ENCODE results near the gene CATSPER1. TPM values are rescaled to one million over a fixed set of nuclear protein-coding genes. Genes with fewer than 3 reads are reported as not detected.

The CATSPER1 gene
- total RNA-seq, 4 donors from 2014 or later = 0.12 TPM; not detected in 3

DNA sequence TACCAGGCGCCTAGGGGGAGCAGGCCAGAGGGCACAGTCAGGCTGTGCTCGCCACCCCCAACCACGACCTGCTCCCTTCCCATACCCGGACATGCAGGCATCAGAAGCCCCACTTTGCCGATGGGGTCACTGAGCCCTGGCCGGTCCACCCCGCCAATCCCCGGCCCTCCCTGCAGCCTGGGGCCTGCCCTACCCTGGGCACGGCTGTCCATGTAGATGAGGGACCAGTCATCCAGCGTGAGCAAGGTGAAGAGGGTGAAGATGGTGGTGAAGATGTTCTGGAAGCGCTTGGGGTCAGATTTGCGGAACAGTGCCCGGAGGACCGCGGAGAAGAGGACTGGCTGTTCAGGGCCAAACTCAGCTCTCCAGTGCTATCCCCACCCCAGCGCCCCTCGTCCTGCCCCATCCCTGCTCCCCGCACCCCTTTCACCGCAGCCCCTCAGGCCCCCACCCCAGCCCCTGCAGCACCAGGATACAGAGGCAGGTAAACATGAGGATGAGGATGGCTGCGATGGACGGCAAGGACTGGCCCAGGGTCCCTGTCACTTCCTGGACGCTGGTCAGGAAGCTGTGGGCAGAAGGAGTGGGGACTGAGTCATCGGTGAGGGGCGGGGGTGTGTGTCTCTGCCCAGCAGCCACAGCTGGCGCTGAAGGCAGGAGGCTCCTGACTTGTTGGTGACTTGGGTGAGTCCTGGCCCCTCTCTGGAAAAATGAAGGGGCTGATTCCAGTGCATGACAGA lies 5.5 kb downstream of the CATSPER1 start:
- Histone ChIP-seq H3K27me3 (peaks cover 13% of the 10 kb centered on the region), H3K4me1 (peaks cover 0 to 13% (median 6%) of the 10 kb centered on the region in 3 donors), H3K27ac (no peak overlapping the region), H3K36me3 (no peaks in the 10 kb centered on the region), H3K4me3 (no peak overlapping the region), H3K9me3 (no peaks in the 10 kb centered on the region)
- WGBS, 2 donors (ENCODE audit: low coverage in 1 of 2) = 76 to 93% methylated on average over 6 to 11 of the region's 25 CpGs
- TF ChIP-seq, protein P1, sequence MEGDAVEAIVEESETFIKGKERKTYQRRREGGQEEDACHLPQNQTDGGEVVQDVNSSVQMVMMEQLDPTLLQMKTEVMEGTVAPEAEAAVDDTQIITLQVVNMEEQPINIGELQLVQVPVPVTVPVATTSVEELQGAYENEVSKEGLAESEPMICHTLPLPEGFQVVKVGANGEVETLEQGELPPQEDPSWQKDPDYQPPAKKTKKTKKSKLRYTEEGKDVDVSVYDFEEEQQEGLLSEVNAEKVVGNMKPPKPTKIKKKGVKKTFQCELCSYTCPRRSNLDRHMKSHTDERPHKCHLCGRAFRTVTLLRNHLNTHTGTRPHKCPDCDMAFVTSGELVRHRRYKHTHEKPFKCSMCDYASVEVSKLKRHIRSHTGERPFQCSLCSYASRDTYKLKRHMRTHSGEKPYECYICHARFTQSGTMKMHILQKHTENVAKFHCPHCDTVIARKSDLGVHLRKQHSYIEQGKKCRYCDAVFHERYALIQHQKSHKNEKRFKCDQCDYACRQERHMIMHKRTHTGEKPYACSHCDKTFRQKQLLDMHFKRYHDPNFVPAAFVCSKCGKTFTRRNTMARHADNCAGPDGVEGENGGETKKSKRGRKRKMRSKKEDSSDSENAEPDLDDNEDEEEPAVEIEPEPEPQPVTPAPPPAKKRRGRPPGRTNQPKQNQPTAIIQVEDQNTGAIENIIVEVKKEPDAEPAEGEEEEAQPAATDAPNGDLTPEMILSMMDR (IDR thresholded peaks at IDR 0.05) = no peak
- TF ChIP-seq POLR2AphosphoS5 (IDR thresholded peaks at IDR 0.05) (no peak), EP300 (IDR thresholded peaks at IDR 0.05) (no peak), POLR2A (IDR thresholded peaks at IDR 0.05) (no peak)
- no peak for ATAC-seq

DNA sequence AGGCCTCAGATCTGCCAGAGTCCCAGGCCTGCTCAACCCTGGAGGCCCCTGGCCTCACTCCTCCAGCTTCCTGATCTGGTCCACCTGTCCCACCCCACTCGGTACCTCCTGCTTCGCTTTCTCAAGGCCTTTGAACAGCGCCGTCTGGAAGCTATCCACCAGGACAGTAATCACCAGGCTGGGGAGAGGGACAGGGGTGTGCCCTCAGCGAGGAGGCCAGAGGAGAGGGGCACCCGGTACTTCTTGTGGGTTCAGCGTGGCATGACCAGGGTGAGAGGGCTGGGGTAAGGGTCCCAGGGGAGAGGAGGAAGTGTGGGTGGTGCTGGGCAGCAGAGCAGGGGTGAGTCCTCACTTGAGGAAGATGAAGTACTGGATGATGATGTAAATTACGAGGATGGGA lies 6.1 kb downstream of the CATSPER1 start:
- H3K36me3 ChIP-seq = no peaks in the 10 kb centered on the region
- H3K4me1 ChIP-seq = peaks cover 0 to 13% (median 6%) of the 10 kb centered on the region in 3 donors
- H3K27ac ChIP-seq = no peak overlapping the region
- ATAC-seq = no peak
- TF ChIP-seq POLR2AphosphoS5 (IDR thresholded peaks at IDR 0.05) (no peak), POLR2A (IDR thresholded peaks at IDR 0.05) (no peak), EP300 (IDR thresholded peaks at IDR 0.05) (no peak)
- TF ChIP-seq, protein P1 (IDR thresholded peaks at IDR 0.05) = no peak
- WGBS, 2 donors (ENCODE audit: low coverage in 1 of 2) = 20 to 42% methylated on average over 2 of the region's 8 CpGs
- no peak overlapping the region for H3K4me3 ChIP-seq
- no peaks in the 10 kb centered on the region for H3K9me3 ChIP-seq
- peaks cover 17% of the 10 kb centered on the region for H3K27me3 ChIP-seq

GRCh38 chr11:66017321-66017720 lies 9.0 kb downstream of the CATSPER1 start:
- H3K4me1 ChIP-seq = peaks cover 0 to 8% (median under 1%) of the 10 kb centered on the region in 3 donors
- H3K27me3 ChIP-seq = peaks cover 33% of the 10 kb centered on the region
- H3K27ac ChIP-seq = no peak overlapping the region
- TF ChIP-seq, protein P1 (IDR thresholded peaks at IDR 0.05) = no peak
- TF ChIP-seq POLR2A (IDR thresholded peaks at IDR 0.05) (no peak), EP300 (IDR thresholded peaks at IDR 0.05) (no peak), POLR2AphosphoS5 (IDR thresholded peaks at IDR 0.05) (no peak)
- H3K9me3 ChIP-seq = no peaks in the 10 kb centered on the region
- no peak for ATAC-seq
- H3K4me3 ChIP-seq = no peak overlapping the region
- 40 to 78% methylated on average over 1 to 3 of the region's 4 CpGs for WGBS, 2 donors (ENCODE audit: low coverage in 1 of 2)
- H3K36me3 ChIP-seq = no peaks in the 10 kb centered on the region

- H3K9me3 ChIP-seq = no peaks in the 10 kb centered on the region
- no peak for TF ChIP-seq EP300 (IDR thresholded peaks at IDR 0.05)
- no peak for TF ChIP-seq POLR2AphosphoS5 (IDR thresholded peaks at IDR 0.05)
- TF ChIP-seq, protein P1 (IDR thresholded peaks at IDR 0.05) = no peak
- TF ChIP-seq POLR2A (IDR thresholded peaks at IDR 0.05) = no peak
- no CpG with 5 or more reads among the region's 10 CpGs for WGBS, 2 donors (ENCODE audit: low coverage in 1 of 2)
- H3K27ac ChIP-seq = no peak overlapping the region
- peaks cover 38% of the 10 kb centered on the region for H3K27me3 ChIP-seq
- H3K4me3 ChIP-seq = no peak overlapping the region
- no peak for ATAC-seq
- peaks cover 0 to 7% (median 0%) of the 10 kb centered on the region in 3 donors for H3K4me1 ChIP-seq
- H3K36me3 ChIP-seq = no peaks in the 10 kb centered on the region
Measured at GRCh38 chr11:66016793-66017177, 9.5 kb downstream of the CATSPER1 start.

All from gastroesophageal sphincter (tissue), 4 donors.